Calu3 (cell line): ENCODE data around the gene LCE2C. TPM values are rescaled to one million over a fixed set of nuclear protein-coding genes. Genes with fewer than 3 reads are reported as not detected.
"Not testable (repeated sequence)": the region's sequence is repeated elsewhere in the genome, so short reads cannot be mapped to it uniquely, and the experiment has no call there.

Source experiments
- BruUV-seq: library from RNA; stranded (reverse); fragments of 400-500 nt; replicated peaks from 2 replicates; lab custom pipeline; 2021; lab: Mats Ljungman, UMichigan
- CTCF ChIA-PET: fragments of 300-600 bp; sonication (Branson Sonifier 250); formaldehyde crosslinking; loops from one replicate; lab custom pipeline; 2022; ENCODE audit warnings: antibody characterized with exemption; lab: Charles Lee
- DNase-seq: peaks from one replicate; pipeline ENCODE4 v3.0.0; 2022
- H3K27ac Mint-ChIP-seq: one replicate; pipeline ENCODE4 v1.8.0; 2022; ENCODE audit warnings: mixed read lengths; ENCODE audit not compliant: unreplicated experiment
- H3K27me3 Mint-ChIP-seq: one replicate; pipeline ENCODE4 v1.8.0; 2022; ENCODE audit warnings: mixed read lengths; ENCODE audit not compliant: unreplicated experiment
- H3K36me3 Mint-ChIP-seq: one replicate; pipeline ENCODE4 v1.8.0; 2022; ENCODE audit warnings: mild to moderate bottlenecking, moderate library complexity, mixed read lengths; ENCODE audit not compliant: insufficient read depth, unreplicated experiment
- H3K4me1 Mint-ChIP-seq: one replicate; pipeline ENCODE4 v1.8.0; 2022; ENCODE audit warnings: mild to moderate bottlenecking, low read depth, mixed read lengths; ENCODE audit not compliant: unreplicated experiment
- H3K4me3 Mint-ChIP-seq: one replicate; pipeline ENCODE4 v1.8.0; 2022; ENCODE audit warnings: mild to moderate bottlenecking, low read depth, moderate library complexity, mixed read lengths; ENCODE audit not compliant: unreplicated experiment
- H3K9me3 Mint-ChIP-seq: one replicate; pipeline ENCODE4 v1.8.0; 2022; ENCODE audit warnings: low read depth, mixed read lengths; ENCODE audit not compliant: unreplicated experiment
- intact Hi-C: fragments of 100-400 bp; cut with micrococcal nuclease; formaldehyde crosslinking; loops from one replicate; pipeline ENCODE4 v1.10.0; 2022; ENCODE audit not compliant: unreplicated experiment
- total RNA-seq: library from RNA; stranded (reverse); gene quantifications from 2 replicates; pipeline ENCODE4 v1.2.3, GENCODE V29; 2022
- TF ChIP-seq, protein P1 (sequence below): fragments of 200-600 bp; IDR thresholded peaks from one replicate; pipeline ENCODE4 v1.8.0; 2022; ENCODE audit warnings: antibody characterized with exemption; ENCODE audit not compliant: unreplicated experiment

Gene LCE2C
- total RNA-seq, 1 experiment from 2014 or later, result not detected

GRCh38 chr1:152657677-152658076 lies 17.4 kb upstream of the LCE2C start:
- H3K36me3 Mint-ChIP-seq, result no peaks in the 10 kb centered on the region
- peaks cover 66% of the 10 kb centered on the region for H3K27me3 Mint-ChIP-seq
- H3K9me3 Mint-ChIP-seq, result no peaks in the 10 kb centered on the region
- H3K27ac Mint-ChIP-seq, result no peak overlapping the region
- no TSS peak for BruUV-seq
- H3K4me3 Mint-ChIP-seq, result no peak overlapping the region
- intact Hi-C loops, result loop anchor here (10.0 kb wide), 3 partner anchors 77 to 537 kb away; partner anchors contain the start of gene SPRR1B
- H3K4me1 Mint-ChIP-seq, result no peaks in the 10 kb centered on the region
- CTCF ChIA-PET, result interaction anchor here (1.4 kb wide), 1 partner anchor 212 kb away, joined by 3 read pairs; no protein-coding TSS in a partner anchor
- DNase-seq, result no peak
- TF ChIP-seq, protein P1, sequence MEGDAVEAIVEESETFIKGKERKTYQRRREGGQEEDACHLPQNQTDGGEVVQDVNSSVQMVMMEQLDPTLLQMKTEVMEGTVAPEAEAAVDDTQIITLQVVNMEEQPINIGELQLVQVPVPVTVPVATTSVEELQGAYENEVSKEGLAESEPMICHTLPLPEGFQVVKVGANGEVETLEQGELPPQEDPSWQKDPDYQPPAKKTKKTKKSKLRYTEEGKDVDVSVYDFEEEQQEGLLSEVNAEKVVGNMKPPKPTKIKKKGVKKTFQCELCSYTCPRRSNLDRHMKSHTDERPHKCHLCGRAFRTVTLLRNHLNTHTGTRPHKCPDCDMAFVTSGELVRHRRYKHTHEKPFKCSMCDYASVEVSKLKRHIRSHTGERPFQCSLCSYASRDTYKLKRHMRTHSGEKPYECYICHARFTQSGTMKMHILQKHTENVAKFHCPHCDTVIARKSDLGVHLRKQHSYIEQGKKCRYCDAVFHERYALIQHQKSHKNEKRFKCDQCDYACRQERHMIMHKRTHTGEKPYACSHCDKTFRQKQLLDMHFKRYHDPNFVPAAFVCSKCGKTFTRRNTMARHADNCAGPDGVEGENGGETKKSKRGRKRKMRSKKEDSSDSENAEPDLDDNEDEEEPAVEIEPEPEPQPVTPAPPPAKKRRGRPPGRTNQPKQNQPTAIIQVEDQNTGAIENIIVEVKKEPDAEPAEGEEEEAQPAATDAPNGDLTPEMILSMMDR, result no peak

GRCh38 chr1:152658649-152659048 lies 16.4 kb upstream of the LCE2C start:
- BruUV-seq, result no TSS peak
- intact Hi-C loops, result loop anchor here (10.0 kb wide), 3 partner anchors 76 to 536 kb away; partner anchors contain the start of gene SPRR1B
- H3K27me3 Mint-ChIP-seq, result peaks cover 74% of the 10 kb centered on the region
- no peak for DNase-seq
- no peaks in the 10 kb centered on the region for H3K36me3 Mint-ChIP-seq
- TF ChIP-seq, protein P1, result no peak
- no peaks in the 10 kb centered on the region for H3K4me1 Mint-ChIP-seq
- no peak overlapping the region for H3K4me3 Mint-ChIP-seq
- H3K27ac Mint-ChIP-seq, result no peak overlapping the region
- no peaks in the 10 kb centered on the region for H3K9me3 Mint-ChIP-seq
- CTCF ChIA-PET, result no interaction called here

- Mint-ChIP-seq H3K9me3 (no peaks in the 10 kb centered on the region), H3K4me1 (no peaks in the 10 kb centered on the region), H3K27me3 (peaks cover 94% of the 10 kb centered on the region), H3K36me3 (no peaks in the 10 kb centered on the region), H3K27ac (no peak within 1 kb of the TSS), H3K4me3 (no peak within 1 kb of the TSS)
- TF ChIP-seq, protein P1, result no peak
- no TSS peak for BruUV-seq
- DNase-seq, result no peak
- CTCF ChIA-PET, result no interaction called here
- intact Hi-C loops, result no loop called here
These were observed 12.0 kb upstream of the LCE2C start, which contains the start of gene LCE2D for GRCh38 chr1:152663098-152663497. TSS of gene LCE2D (plus strand) at chr1:152663380. CDS start at chr1:152664106, 726 bp downstream.

DNA sequence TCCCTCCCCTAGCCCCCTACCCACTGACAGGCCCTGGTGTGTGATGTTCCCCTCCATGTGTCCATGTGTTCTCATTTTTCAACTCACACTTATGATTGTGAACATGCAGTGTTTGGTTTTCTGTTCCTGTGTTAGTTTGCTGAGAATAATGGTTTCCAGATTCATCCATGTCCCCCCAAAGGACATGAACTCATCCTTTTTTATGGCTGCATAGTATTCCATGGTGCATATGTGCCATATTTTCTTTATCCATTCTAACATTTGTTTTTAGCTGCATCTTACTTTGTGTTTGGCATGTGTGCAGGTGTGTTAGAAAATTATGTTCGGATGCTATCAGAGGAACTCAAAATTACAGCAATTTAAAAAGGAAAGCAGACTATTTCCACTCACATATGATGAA lies 8.9 kb upstream of the LCE2C start:
- BruUV-seq, H3K27ac Mint-ChIP-seq, DNase-seq, H3K36me3 Mint-ChIP-seq, H3K9me3 Mint-ChIP-seq, intact Hi-C loops, H3K4me1 Mint-ChIP-seq, CTCF ChIA-PET, H3K4me3 Mint-ChIP-seq: not testable (repeated sequence)
- peaks cover 94% of the 10 kb centered on the region for H3K27me3 Mint-ChIP-seq

DNA sequence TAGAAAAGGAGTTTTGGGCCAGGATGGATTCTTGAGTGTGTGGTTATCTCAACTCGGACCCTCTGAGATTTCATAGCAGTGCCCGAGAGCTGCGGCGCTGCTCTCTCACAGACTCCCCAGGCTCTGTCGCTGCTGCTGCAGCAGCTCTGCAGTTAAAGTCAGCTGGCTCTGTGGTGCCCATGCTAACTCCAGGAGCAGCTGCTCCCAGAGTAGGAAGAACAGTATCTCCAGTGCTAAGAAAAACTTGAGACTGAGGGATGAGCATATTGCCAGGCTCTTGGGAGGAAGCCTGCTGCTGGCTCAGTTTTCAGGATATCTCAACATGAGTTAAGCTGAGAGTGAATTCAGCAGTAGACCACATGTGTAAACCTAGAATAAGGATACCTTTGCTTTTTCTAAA lies 7.4 kb upstream of the LCE2C start:
- H3K9me3 Mint-ChIP-seq, result no peaks in the 10 kb centered on the region
- intact Hi-C loops, result no loop called here
- TF ChIP-seq, protein P1, result no peak
- no peak overlapping the region for H3K4me3 Mint-ChIP-seq
- BruUV-seq, result no TSS peak
- no peaks in the 10 kb centered on the region for H3K36me3 Mint-ChIP-seq
- H3K27me3 Mint-ChIP-seq, result peaks cover 94% of the 10 kb centered on the region
- no peak for DNase-seq
- CTCF ChIA-PET, result no interaction called here
- H3K4me1 Mint-ChIP-seq, result no peaks in the 10 kb centered on the region
- no peak overlapping the region for H3K27ac Mint-ChIP-seq
